Measurements from ENCODE around the gene TTC39B.

DNA sequence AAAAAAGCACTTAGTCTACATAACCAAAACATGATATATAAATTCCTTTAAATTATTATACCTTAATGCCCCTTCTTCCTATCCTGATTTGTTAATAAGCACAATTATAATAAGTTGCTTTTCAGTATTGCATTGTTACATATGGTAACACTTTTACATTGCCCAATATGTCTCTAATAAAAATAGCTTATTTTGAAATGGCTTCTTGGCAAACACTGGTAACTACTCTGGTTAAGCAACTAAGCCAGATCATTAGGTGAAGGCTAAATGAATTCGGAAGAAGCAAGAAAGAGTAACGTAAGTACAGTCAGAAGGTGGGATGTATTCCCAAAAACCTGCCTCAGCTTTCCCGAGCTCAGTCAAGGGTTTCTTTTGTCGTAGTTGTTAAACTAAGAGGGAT lies 85.3 kb downstream of the TTC39B start:
- no peak for TF ChIP-seq CTCF (IDR thresholded peaks at IDR 0.05; ENCODE audit: low read length)
- no peak for TF ChIP-seq EZH2 (IDR thresholded peaks at IDR 0.05; ENCODE audit: borderline replicate concordance, low read length)

Measured in OCI-LY1 (cell line).